ENCODE measurements around the gene CD1E. TPM values are rescaled to one million over a fixed set of nuclear protein-coding genes. Genes with fewer than 3 reads are reported as not detected.
A peak's percentile ranks its signal among the peaks of the same experiment; 100 is the strongest.

Gene CD1E
- polyA plus RNA-seq, 1 donor from 2014 or later, result not detected

GRCh38 chr1:158396646-158397045 lies 43.0 kb downstream of the CD1E start:
- peaks cover 0 to 2% (median 0%) of the 10 kb centered on the region in 3 donors for H3K9me3 Mint-ChIP-seq
- H3K27me3 Mint-ChIP-seq, result no peaks in the 10 kb centered on the region
- peaks cover 6% of the 10 kb centered on the region for H3K36me3 Mint-ChIP-seq
- peaks cover 7 to 11% (median 9%) of the 10 kb centered on the region in 3 donors for H3K4me1 Mint-ChIP-seq
- H3K27ac Mint-ChIP-seq, result no peak overlapping the region
- no peak overlapping the region for H3K4me3 Mint-ChIP-seq

- H3K9me3 Mint-ChIP-seq, result peaks cover 0 to 2% (median 0%) of the 10 kb centered on the region in 3 donors
Measured at GRCh38 chr1:158398818-158399514, 45.3 kb downstream of the CD1E start, which contains the start of gene OR10T2. TSS of gene OR10T2 (minus strand) at chr1:158399466. CDS start at chr1:158399466, 0 bp downstream.

GRCh38 chr1:158400871-158401270 lies 47.2 kb downstream of the CD1E start:
- peaks cover 0 to 3% (median 0%) of the 10 kb centered on the region in 3 donors for H3K4me1 Mint-ChIP-seq
- H3K9me3 Mint-ChIP-seq, result no peaks in the 10 kb centered on the region
- no peak overlapping the region for H3K4me3 Mint-ChIP-seq
- no peaks in the 10 kb centered on the region for H3K36me3 Mint-ChIP-seq
- no peak overlapping the region for H3K27ac Mint-ChIP-seq
- H3K27me3 Mint-ChIP-seq, result no peaks in the 10 kb centered on the region

More at GRCh38 chr1:158398818-158399514, 45.3 kb downstream of the CD1E start, which contains the start of gene OR10T2:
- Mint-ChIP-seq H3K4me3 (peak within 1 kb of the TSS in 1 of 4 donors; percentile 44), H3K27me3 (no peaks in the 10 kb centered on the region), H3K36me3 (peaks cover 2% of the 10 kb centered on the region), H3K4me1 (peaks cover 7 to 9% (median 9%) of the 10 kb centered on the region in 3 donors), H3K27ac (peak within 1 kb of the TSS in 1 of 3 donors; percentile 17)

- Mint-ChIP-seq H3K4me3 (no peak overlapping the region), H3K27me3 (no peaks in the 10 kb centered on the region), H3K27ac (no peak overlapping the region), H3K4me1 (no peaks in the 10 kb centered on the region), H3K36me3 (no peaks in the 10 kb centered on the region), H3K9me3 (no peaks in the 10 kb centered on the region)
Measured at GRCh38 chr1:158407092-158407491, 53.4 kb downstream of the CD1E start.

Other genes with a start within 250 kb of the CD1E start
- gene CD1D, start 173.0 kb upstream of the CD1E start, polyA plus RNA-seq, result 20.5 TPM
- 1.1 TPM for gene CD1A, start 99.5 kb upstream of the CD1E start, polyA plus RNA-seq
- 179 TPM for gene CD1C, start 64.0 kb upstream of the CD1E start, polyA plus RNA-seq
- gene CD1B, start 22.4 kb upstream of the CD1E start, polyA plus RNA-seq, result not detected
- gene OR10T2, start 45.6 kb downstream of the CD1E start, polyA plus RNA-seq, result not detected
- not detected for gene OR10K2, start 72.3 kb downstream of the CD1E start, polyA plus RNA-seq
- not detected for gene OR10K1, start 107.9 kb downstream of the CD1E start, polyA plus RNA-seq
- not detected for gene OR10R2, start 118.3 kb downstream of the CD1E start, polyA plus RNA-seq
- not detected for gene OR6Y1, start 200.5 kb downstream of the CD1E start, polyA plus RNA-seq
- not detected for gene OR6P1, start 216.7 kb downstream of the CD1E start, polyA plus RNA-seq
- gene OR10X1, start 226.0 kb downstream of the CD1E start, polyA plus RNA-seq, result not detected

All from IgD-negative memory B cell (primary cell).